H9 (cell line): ENCODE results near the gene ERC1. TPM values are rescaled to one million over a fixed set of nuclear protein-coding genes. Genes with fewer than 3 reads are reported as not detected.

Experiments
- DNase-seq: peaks from one replicate; pipeline ENCODE4 v3.0.0-alpha.2; 2017
- H2AFZ ChIP-seq: one replicate; pipeline ENCODE4 v1.6.1; 2013; ENCODE audit warnings: mild to moderate bottlenecking, low read length, control low read depth, moderate library complexity
- H2AK5ac ChIP-seq: 2 replicates; pipeline ENCODE4 v1.6.1; 2013; ENCODE audit warnings: low read length, control low read depth, mixed read lengths; ENCODE audit not compliant: insufficient read length
- H2BK120ac ChIP-seq: one replicate; pipeline ENCODE4 v1.6.1; 2013; ENCODE audit warnings: low read depth, mild to moderate bottlenecking, low read length, control low read depth, inconsistent platforms; ENCODE audit not compliant: poor library complexity, severe bottlenecking
- H2BK12ac ChIP-seq: 2 replicates; pipeline ENCODE4 v1.6.1; 2013; ENCODE audit warnings: low read length, control low read depth, mixed read lengths, low read depth; ENCODE audit not compliant: insufficient read length
- H2BK15ac ChIP-seq: 2 replicates; pipeline ENCODE4 v1.6.1; 2013; ENCODE audit warnings: low read depth, low read length, control low read depth
- H2BK20ac ChIP-seq: one replicate; pipeline ENCODE4 v1.6.1; 2013; ENCODE audit warnings: low read depth, mild to moderate bottlenecking, low read length, control low read depth, inconsistent platforms; ENCODE audit not compliant: poor library complexity, severe bottlenecking
- H2BK5ac ChIP-seq: 2 replicates; pipeline ENCODE4 v1.6.1; 2013; ENCODE audit warnings: low read length, control low read depth, mixed read lengths; ENCODE audit not compliant: insufficient read length
- H3K14ac ChIP-seq: 2 replicates; pipeline ENCODE4 v1.6.1; 2013; ENCODE audit warnings: low read length, control low read depth; ENCODE audit not compliant: insufficient read depth
- H3K18ac ChIP-seq: 2 replicates; pipeline ENCODE4 v1.6.1; 2013; ENCODE audit warnings: low read depth, mild to moderate bottlenecking, mixed read lengths, low read length, control low read depth; ENCODE audit not compliant: insufficient read length
- H3K23ac ChIP-seq: 2 replicates; pipeline ENCODE4 v1.6.1; 2013; ENCODE audit warnings: low read length, control low read depth, mixed read lengths, low read depth; ENCODE audit not compliant: insufficient read length
- H3K23me2 ChIP-seq: 2 replicates; pipeline ENCODE4 v1.6.1; 2013; ENCODE audit warnings: low read depth, mild to moderate bottlenecking, mixed read lengths, low read length, control low read depth; ENCODE audit not compliant: insufficient read length, poor library complexity, severe bottlenecking
- H3K27ac ChIP-seq: 2 replicates; pipeline ENCODE4 v1.5.1; 2013; ENCODE audit warnings: low read length, control low read depth, mixed read lengths, low read depth; ENCODE audit not compliant: insufficient read length
- H3K27me3 ChIP-seq: 2 replicates; pipeline ENCODE4 v1.6.1; 2013; ENCODE audit warnings: low read length, control low read depth, inconsistent platforms; ENCODE audit not compliant: insufficient read depth
- H3K4ac ChIP-seq: 2 replicates; pipeline ENCODE4 v1.6.1; 2013; ENCODE audit warnings: low read depth, mild to moderate bottlenecking, control low read depth, inconsistent platforms, low read length, moderate library complexity
- H3K4me1 ChIP-seq: 2 replicates; pipeline ENCODE4 v1.6.1; 2013; ENCODE audit warnings: low read length, control low read depth, inconsistent platforms; ENCODE audit not compliant: insufficient read depth
- H3K4me2 ChIP-seq: 2 replicates; pipeline ENCODE4 v1.6.1; 2013; ENCODE audit warnings: low read length, control low read depth, mixed read lengths; ENCODE audit not compliant: insufficient read length, insufficient read depth
- H3K56ac ChIP-seq: 2 replicates; pipeline ENCODE4 v1.6.1; 2013; ENCODE audit warnings: low read depth, mild to moderate bottlenecking, mixed read lengths, low read length, control low read depth; ENCODE audit not compliant: insufficient read length
- H3K79me1 ChIP-seq: 2 replicates; pipeline ENCODE4 v1.6.1; 2013; ENCODE audit warnings: low read depth, mild to moderate bottlenecking, moderate library complexity, low read length, control low read depth, inconsistent platforms; ENCODE audit not compliant: insufficient read depth, poor library complexity, severe bottlenecking
- H3K79me2 ChIP-seq: 2 replicates; pipeline ENCODE4 v1.6.1; 2013; ENCODE audit warnings: low read length, control low read depth, inconsistent platforms; ENCODE audit not compliant: insufficient read depth
- H3K9ac ChIP-seq: 2 replicates; pipeline ENCODE4 v1.6.1; 2013; ENCODE audit warnings: low read length, control low read depth, mixed read lengths; ENCODE audit not compliant: insufficient read length; ENCODE audit errors: extremely low read depth
- H3K9me3 ChIP-seq: one replicate; pipeline ENCODE4 v1.6.1; 2013; ENCODE audit warnings: low read depth, low read length, inconsistent platforms; ENCODE audit not compliant: control insufficient read depth
- H3T11ph ChIP-seq: one replicate; pipeline ENCODE4 v1.6.1; 2013; ENCODE audit warnings: mild to moderate bottlenecking, low read length, control low read depth, inconsistent platforms
- H4K20me1 ChIP-seq: one replicate; pipeline ENCODE4 v1.6.1; 2013; ENCODE audit not compliant: control insufficient read depth, insufficient read length, insufficient read depth
- H4K5ac ChIP-seq: 2 replicates; pipeline ENCODE4 v1.6.1; 2013; ENCODE audit warnings: low read depth, mild to moderate bottlenecking, mixed read lengths, low read length, control low read depth; ENCODE audit not compliant: insufficient read length
- H4K8ac ChIP-seq: replicated peaks from 2 replicates; pipeline ENCODE4 v1.6.1; 2013; ENCODE audit warnings: low read length, control low read depth, mixed read lengths, low read depth; ENCODE audit not compliant: insufficient read length
- H4K91ac ChIP-seq: 2 replicates; pipeline ENCODE4 v1.6.1; 2013; ENCODE audit warnings: low read depth, mild to moderate bottlenecking, moderate library complexity, mixed read lengths, low read length, control low read depth; ENCODE audit not compliant: insufficient read length
- H3K27ac Mint-ChIP-seq, 3 experiments: 2 replicates in 2 of 3; 3 replicates in 1 of 3; pipeline ENCODE4 v1.8.0; 2020 to 2021; ENCODE audit warnings: mixed read lengths in 3 of 3, mild to moderate bottlenecking in 1 of 3, moderate library complexity in 1 of 3
- H3K27me3 Mint-ChIP-seq: 2 replicates; pipeline ENCODE4 v1.8.0; 2021; ENCODE audit warnings: low read depth, mild to moderate bottlenecking, moderate library complexity, mixed read lengths
- H3K36me3 Mint-ChIP-seq, 3 experiments: 2 replicates in 2 of 3; 3 replicates in 1 of 3; pipeline ENCODE4 v1.8.0; 2020 to 2021; ENCODE audit warnings: low read depth in 3 of 3, mixed read lengths in 3 of 3; ENCODE audit not compliant: insufficient read depth in 1 of 3
- H3K4me1 Mint-ChIP-seq, 2 experiments: 2 replicates each; pipeline ENCODE4 v1.8.0; 2020; ENCODE audit warnings: mixed read lengths in 2 of 2
- H3K4me3 Mint-ChIP-seq, 2 experiments: 2 replicates in 1 of 2; 3 replicates in 1 of 2; pipeline ENCODE4 v1.8.0; 2020 to 2021; ENCODE audit warnings: mild to moderate bottlenecking in 2 of 2, mixed read lengths in 2 of 2, moderate library complexity in 1 of 2
- H3K9me3 Mint-ChIP-seq, 2 experiments: 2 replicates in 1 of 2; 3 replicates in 1 of 2; pipeline ENCODE4 v1.8.0; 2020; ENCODE audit warnings: mild to moderate bottlenecking in 2 of 2, mixed read lengths in 2 of 2, moderate library complexity in 1 of 2
- WGBS: extraction: QIAGEN DNeasy Blood & Tissue Kit; methylation state at CpG from one replicate; pipeline ENCODE4 v1.1.7; 2013; ENCODE audit warnings: missing lambda C conversion rate, low lambda C conversion rate, mixed read lengths; ENCODE audit not compliant: insufficient read length; ENCODE audit errors: extremely low coverage; 5-methylcytosine and 5-hydroxymethylcytosine counted together
- total RNA-seq: library from RNA; stranded (reverse); gene quantifications from 2 replicates; pipeline ENCODE4 v1.2.1, GENCODE V29; 2021
- TF ChIP-seq, protein P1 (sequence below): fragments of 200-600 bp; sonication (generic); conservative IDR thresholded peaks from 3 replicates; pipeline ENCODE4 v1.8.0; 2021; ENCODE audit warnings: antibody characterized with exemption, mild to moderate bottlenecking

The ERC1 gene
- total RNA-seq, 1 experiment from 2014 or later, result 51.2 TPM

DNA sequence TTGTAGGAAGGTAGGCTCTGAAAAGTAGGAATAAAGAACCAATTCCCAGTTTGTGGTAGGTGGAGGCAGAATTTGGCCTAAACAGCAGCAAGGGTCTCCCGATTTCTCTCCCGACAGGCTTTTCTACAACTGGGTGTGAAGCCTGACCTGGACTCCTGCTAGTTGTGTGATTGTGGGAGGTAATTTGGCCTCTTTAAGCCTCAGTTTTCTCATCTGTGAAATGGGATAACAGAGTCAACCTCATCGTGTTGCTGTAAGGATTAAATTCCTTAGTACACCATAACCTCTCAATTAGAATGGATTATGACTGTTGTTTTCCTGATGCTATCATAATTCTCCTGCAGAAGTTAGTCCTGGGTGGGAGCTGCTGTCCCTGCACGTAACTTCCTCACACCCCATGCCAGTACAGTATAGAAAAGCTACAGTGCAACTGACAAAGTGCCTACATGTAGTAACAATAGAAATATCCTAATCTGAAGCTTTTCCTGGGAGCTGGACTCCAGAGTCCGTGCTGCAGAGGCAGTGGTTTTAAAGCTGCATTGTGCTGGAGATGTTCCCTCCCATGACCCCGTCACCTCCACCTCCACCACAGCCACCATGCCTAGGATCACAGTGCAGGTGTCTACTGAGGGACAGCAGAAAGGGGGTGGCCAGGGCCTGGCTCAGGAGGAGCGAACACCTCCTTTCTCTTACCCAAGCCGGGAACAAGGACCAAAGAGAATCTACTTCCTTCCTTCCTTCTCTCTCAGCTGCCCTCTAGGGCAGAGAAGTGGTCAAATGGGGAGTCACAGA lies 526.9 kb downstream of the ERC1 start:
- H3K4ac ChIP-seq, result no peak overlapping the region
- no peak overlapping the region for H4K91ac ChIP-seq
- no peak overlapping the region for H3K27ac Mint-ChIP-seq
- H3K27me3 Mint-ChIP-seq, result no peaks in the 10 kb centered on the region
- peaks cover 7 to 13% of the 10 kb centered on the region in 2 experiments for H3K9me3 Mint-ChIP-seq
- TF ChIP-seq, protein P1, sequence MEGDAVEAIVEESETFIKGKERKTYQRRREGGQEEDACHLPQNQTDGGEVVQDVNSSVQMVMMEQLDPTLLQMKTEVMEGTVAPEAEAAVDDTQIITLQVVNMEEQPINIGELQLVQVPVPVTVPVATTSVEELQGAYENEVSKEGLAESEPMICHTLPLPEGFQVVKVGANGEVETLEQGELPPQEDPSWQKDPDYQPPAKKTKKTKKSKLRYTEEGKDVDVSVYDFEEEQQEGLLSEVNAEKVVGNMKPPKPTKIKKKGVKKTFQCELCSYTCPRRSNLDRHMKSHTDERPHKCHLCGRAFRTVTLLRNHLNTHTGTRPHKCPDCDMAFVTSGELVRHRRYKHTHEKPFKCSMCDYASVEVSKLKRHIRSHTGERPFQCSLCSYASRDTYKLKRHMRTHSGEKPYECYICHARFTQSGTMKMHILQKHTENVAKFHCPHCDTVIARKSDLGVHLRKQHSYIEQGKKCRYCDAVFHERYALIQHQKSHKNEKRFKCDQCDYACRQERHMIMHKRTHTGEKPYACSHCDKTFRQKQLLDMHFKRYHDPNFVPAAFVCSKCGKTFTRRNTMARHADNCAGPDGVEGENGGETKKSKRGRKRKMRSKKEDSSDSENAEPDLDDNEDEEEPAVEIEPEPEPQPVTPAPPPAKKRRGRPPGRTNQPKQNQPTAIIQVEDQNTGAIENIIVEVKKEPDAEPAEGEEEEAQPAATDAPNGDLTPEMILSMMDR, result no peak
- no peak overlapping the region for H2BK15ac ChIP-seq
- peaks cover 0 to 5% (median 0%) of the 10 kb centered on the region in 3 experiments; a peak in 4 of 7 replicates for H3K36me3 Mint-ChIP-seq
- H3K56ac ChIP-seq, result no peak overlapping the region
- H3K9ac ChIP-seq, result no peak overlapping the region
- no peak overlapping the region for H3T11ph ChIP-seq
- no peaks in the 10 kb centered on the region for H3K9me3 ChIP-seq
- H3K79me2 ChIP-seq, result no peaks in the 10 kb centered on the region
- H3K4me3 Mint-ChIP-seq, result no peak overlapping the region
- no peak overlapping the region for H2AFZ ChIP-seq
- no peaks in the 10 kb centered on the region for H3K27me3 ChIP-seq
- H3K23me2 ChIP-seq, result no peaks in the 10 kb centered on the region
- H3K14ac ChIP-seq, result no peak overlapping the region
- H3K23ac ChIP-seq, result no peak overlapping the region
- no peak overlapping the region for H3K4me2 ChIP-seq
- H4K5ac ChIP-seq, result no peak overlapping the region
- no peak overlapping the region for H2BK20ac ChIP-seq
- no peak overlapping the region for H2BK5ac ChIP-seq
- no CpG with 5 or more reads among the region's 8 CpGs for WGBS
- no peak overlapping the region for H2BK12ac ChIP-seq
- peak; percentile 7 for DNase-seq
- no peaks in the 10 kb centered on the region for H4K20me1 ChIP-seq
- H3K27ac ChIP-seq, result no peak overlapping the region
- H3K4me1 ChIP-seq, result peaks cover 2% of the 10 kb centered on the region; the same call in 1 of the 2 replicates
- no peaks in the 10 kb centered on the region for H3K79me1 ChIP-seq
- no peak overlapping the region for H2AK5ac ChIP-seq
- no peak overlapping the region for H3K18ac ChIP-seq
- H3K4me1 Mint-ChIP-seq, result peaks cover 6% of the 10 kb centered on the region in 2 experiments
- H4K8ac ChIP-seq, result no peak overlapping the region
- no peak overlapping the region for H2BK120ac ChIP-seq
